GM19438 (cell line): ENCODE results near the gene COL5A3.

ENCODE experiments used
- ATAC-seq: cut with Tn5 transposase; IDR thresholded peaks from one replicate; pipeline ENCODE4 v1.9.1; 2021; ENCODE audit warnings: low read depth; ENCODE audit not compliant: unreplicated experiment

COL5A3 gene

DNA sequence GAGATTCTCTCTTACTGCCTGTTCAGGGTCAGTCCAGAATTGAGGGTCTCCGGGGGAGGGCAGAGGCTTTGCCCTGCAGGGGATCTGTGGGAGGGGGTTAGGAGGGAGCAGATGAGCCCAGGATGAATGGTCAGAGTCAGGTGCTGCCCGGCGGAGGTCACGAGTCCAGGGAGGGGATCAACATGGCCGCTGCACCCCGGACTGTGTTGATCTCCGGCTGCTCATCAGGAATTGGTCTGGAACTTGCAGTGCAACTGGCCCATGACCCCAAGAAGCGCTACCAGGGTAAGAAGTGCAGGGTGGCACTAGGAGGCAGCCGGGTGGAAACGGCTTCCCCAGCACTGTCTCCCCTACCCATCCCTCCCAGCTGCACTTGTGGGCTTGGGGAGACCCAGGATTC lies 3.0 kb upstream of the COL5A3 start, which contains the start of gene RDH8:
RDH8 (plus strand) TSS at position 168 of the 400 bp plus-strand sequence; CDS start at position 183, 15 bp downstream.
- no peak for ATAC-seq

- ATAC-seq, result no peak
Measured at GRCh38 chr19:10011974-10012373, 1.7 kb upstream of the COL5A3 start.

- ATAC-seq, result no peak
Measured at GRCh38 chr19:10010939-10011338, 635 bp upstream of the COL5A3 start.

DNA sequence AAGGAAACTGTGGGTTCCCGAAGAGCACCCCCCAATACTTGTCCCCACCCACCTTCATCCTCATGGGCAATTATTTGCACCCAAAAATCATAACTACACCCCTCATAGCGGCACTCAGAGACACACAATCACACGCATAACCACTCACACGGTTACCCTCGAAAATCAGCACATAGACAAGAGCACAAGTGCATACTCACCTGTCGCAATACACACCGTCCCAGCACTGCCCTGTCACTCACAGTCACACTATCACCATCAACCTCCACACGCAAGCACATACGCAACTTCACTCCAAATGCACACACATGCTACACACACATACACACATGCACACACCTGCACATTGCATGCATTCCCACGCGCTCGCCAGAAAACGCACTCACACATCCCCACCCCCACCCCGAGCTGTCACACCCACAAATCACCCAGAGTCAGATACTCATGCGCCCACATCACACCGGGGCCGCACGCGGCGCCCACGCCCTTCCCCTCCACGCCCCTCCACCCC lies 535 bp downstream of the COL5A3 start:
- ATAC-seq, result no peak

DNA sequence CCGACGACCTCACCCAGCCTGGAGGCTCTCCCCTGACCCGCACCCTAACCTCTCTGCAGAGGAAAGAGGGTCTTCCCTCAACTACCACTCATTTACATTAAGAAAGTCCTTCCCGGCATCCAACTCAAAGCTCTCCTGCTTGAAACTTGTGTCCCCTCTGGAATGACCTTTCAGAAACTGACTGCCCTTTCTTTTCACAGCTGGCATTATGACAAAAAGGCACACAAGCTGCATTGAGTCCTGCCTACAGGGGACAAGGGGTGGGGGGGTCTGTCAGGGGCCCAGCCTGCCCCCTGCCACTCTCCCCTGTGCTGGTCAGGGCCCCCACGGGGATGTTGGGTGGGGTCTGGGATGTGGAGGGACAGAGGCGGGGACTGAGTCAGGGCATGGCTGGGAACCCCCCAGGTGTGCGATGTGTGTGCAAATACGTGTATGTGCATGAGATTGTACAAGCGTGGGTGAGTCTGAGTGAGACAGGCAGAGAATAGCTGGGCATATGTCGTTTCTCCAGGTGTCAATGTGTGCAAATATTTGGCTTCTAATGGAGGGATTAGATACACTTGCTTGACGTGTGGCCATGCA lies 2.0 kb downstream of the COL5A3 start:
- ATAC-seq, result no peak

DNA sequence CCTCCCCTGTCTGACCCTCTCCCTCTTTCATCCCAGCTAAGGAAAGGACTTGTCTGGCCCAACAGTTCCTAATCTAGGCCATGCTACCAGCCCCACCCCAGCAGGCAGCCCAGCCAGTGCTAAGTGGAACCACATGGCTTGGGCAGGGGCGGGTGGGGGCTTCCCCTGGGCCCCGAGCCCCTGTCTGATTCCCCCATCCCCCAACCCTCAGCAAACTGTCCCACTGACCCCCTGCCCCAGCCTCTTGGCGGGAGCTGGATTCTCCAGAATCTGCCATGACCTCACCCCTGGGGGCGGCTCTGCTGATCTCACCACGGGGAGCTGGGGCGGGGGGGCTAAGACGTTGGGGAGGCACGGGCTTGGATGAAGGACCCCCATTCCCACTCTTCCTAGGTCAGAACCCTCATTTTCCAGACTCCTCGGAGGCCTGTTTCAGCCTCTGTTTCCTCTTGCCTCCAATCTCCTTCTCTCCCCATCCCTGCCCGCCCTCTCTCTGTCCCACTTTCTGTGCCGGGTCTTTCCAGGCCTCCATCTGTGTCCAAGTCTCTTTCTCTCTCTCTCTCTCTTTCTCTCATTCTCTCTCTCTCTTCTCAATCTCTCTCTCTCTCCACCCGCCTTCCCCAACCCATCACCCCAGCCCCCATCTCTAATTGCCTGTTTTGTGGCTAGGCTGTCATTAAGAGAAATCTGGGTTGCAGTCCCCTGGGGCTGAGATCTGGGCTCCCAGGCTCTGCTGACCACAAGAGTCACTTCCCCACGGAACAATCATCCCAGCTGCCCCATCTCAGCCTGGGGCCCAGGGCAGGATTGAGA lies 2.7 kb downstream of the COL5A3 start:
- no peak for ATAC-seq

- ATAC-seq, result no peak
Measured at GRCh38 chr19:10006752-10007323, 3.5 kb downstream of the COL5A3 start.

GRCh38 chr19:10006335-10006708 lies 4.0 kb downstream of the COL5A3 start:
- ATAC-seq, result no peak

- ATAC-seq, result no peak
Measured at GRCh38 chr19:10005632-10006334, 4.5 kb downstream of the COL5A3 start.

- no peak for ATAC-seq
Measured at GRCh38 chr19:10004617-10005016, 5.7 kb downstream of the COL5A3 start.

- ATAC-seq, result no peak
Measured at GRCh38 chr19:10003271-10003670, 7.0 kb downstream of the COL5A3 start.

- no peak for ATAC-seq
Measured at GRCh38 chr19:10001899-10002298, 8.4 kb downstream of the COL5A3 start.

GRCh38 chr19:10000171-10000826 lies 10.0 kb downstream of the COL5A3 start:
- ATAC-seq, result no peak

- no peak for ATAC-seq
Measured at GRCh38 chr19:9996541-9996940, 13.8 kb downstream of the COL5A3 start.

DNA sequence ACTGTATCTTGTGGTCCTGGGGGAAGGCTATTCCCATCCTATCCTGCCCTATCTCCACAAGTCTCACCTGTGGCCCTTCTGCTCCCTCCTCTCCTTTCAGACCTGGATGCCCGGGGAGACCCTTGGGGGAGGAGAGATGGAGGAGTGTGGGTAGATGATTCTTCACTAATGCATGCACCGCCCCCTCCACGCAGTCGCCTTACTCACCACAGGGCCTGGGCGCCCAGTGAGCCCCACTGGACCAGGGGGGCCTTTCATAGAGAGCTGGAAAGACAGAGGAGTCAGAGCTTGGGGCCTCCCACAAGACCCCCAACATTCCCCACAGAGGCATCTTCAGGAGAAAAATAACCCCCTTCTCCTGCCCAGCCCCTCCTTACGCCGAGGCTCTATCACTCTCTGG lies 14.3 kb downstream of the COL5A3 start:
- ATAC-seq, result no peak

DNA sequence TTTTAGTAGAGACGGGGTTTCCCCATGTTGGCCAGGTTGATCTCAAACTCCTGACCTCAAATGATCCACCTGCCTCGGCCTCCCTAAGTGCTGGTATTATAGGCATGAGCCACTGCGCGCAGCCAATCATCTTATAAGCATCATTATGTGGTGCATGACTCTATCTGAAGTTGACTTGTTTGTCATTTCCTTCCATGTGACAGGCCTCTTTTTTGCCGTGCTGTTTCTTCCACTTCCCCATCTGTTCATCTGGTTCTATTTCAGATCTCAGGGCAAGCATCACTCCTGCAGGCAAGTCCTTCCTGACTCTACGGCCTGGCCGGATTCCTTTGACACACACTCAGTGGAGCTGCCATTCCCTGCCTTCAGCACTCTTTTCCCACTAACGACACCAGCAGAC lies 15.2 kb downstream of the COL5A3 start:
- no peak for ATAC-seq

DNA sequence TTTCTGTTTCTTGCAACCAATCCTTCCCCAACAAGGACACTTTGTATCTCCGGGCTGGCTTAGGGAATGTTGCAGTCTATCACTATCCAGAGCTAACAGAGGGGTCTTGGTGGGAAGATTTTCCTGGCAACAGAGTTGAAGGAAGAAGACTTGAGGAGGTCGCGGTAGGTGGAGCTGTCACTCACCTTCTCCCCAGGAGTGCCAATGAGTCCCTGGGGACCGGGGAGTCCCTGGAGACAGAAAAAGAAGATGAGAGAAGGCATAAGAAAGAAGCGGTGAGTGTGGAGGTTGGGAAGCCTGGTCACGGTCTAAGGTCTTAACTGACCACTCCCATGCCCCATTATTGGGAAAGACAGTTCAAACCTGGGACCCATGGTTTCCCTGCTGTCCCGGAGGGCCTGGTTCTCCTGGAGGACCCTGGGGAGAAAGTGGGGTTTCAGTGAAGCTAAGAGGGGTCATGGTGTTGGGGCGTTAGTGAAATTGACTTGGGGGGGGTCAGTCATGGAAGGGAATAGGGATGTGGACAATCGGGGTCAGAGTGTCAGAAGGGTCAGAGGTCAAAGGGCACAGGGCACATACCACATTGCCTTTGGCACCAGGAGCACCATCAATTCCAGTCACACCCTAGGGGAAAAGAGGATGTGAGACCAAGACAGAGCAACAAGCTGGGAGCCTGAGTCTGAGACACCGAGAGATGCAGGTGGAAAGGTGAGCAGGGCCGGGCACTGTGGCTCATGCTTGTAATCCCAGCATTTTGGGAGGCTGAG lies 18.7 kb downstream of the COL5A3 start:
- ATAC-seq, result no peak

DNA sequence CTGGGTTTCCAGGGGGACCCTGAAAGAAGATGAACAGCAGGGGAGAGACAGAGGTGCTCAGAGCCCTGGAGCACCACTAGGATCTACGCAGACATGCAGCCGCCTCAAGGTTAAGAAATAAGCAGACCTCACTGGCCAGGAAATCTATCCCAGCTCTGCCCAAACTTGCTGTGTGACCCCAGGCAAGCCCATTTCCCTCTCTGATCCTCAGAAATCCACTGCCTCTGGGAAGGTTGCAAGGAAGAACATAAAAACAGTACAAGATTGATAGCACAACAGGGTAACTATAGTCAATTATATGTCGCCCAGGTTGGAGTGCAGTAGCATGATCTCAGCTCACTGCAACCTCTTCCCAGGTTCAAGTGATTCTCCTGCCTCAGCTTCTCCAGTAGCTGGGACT lies 20.8 kb downstream of the COL5A3 start:
- ATAC-seq, result no peak

GRCh38 chr19:9986787-9987281 lies 23.5 kb downstream of the COL5A3 start:
- ATAC-seq, result no peak
